Measurements from ENCODE around the gene KLF15.

KLF15 gene

DNA sequence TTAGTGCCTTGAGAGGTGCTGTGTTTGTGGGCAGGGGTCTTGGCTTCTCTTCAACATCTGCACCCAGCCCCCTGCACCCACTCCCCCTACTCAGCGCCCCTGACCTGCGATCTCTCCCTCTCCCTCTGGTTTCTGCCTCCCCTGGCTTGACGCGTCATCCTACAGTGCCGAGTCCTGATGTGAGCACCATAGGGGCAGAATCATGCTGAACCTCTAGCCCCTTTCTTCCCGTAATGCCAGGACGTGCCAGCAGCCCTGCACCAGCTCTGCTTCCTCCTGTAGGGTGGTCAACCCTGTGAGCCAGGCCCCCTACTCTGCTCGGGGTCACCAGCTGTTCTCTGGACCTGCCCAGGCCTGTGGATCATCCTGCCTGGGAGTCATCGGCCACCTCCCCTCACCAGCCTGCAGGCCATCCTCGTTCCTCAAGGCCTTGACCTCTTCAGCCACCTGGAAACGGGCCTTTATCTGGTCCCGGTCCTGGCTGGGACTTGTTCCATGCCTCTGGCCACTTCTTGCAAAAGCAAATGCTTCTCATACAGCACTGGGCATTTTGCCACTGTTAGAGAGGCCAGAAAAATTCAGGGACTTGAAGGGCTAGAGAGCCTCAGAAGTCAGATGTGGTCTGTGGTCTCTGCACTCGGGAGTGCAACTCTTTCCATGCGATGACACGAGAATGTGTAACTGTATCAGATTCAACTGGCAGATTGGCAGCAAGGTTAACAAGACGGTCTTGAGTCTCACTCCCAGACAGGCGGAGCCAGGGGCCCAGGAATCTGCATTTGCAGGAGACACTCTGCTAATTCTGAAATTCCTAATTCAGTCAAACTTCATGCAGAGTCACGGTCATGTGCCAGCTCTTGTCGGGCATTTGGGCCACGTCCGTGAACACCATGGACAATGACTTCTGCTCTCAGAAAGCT lies 16.7 kb upstream of the KLF15 start:
- TF ChIP-seq ZNF274 (IDR thresholded peaks at IDR 0.05; ENCODE audit: low read depth, low read length), result no peak

GRCh38 chr3:126373146-126373613 lies 16.0 kb upstream of the KLF15 start:
- no peak for TF ChIP-seq ZNF274 (IDR thresholded peaks at IDR 0.05; ENCODE audit: low read depth, low read length)
- no peak overlapping the region for H3K4me3 ChIP-seq (ENCODE audit: low read length)

More for the DNA sequence above, 16.7 kb upstream of the KLF15 start:
- no peak overlapping the region for H3K4me3 ChIP-seq (ENCODE audit: low read length)

- no peak overlapping the region for H3K4me3 ChIP-seq (ENCODE audit: low read length)
These were observed 15.4 kb upstream of the KLF15 start for GRCh38 chr3:126372413-126373145.

GRCh38 chr3:126371096-126371705 lies 14.0 kb upstream of the KLF15 start:
- H3K4me3 ChIP-seq (ENCODE audit: low read length), result no peak overlapping the region
- no peak for TF ChIP-seq ZNF274 (IDR thresholded peaks at IDR 0.05; ENCODE audit: low read depth, low read length)

More at GRCh38 chr3:126372413-126373145, 15.4 kb upstream of the KLF15 start:
- TF ChIP-seq ZNF274 (IDR thresholded peaks at IDR 0.05; ENCODE audit: low read depth, low read length), result no peak

- no peak for TF ChIP-seq ZNF274 (IDR thresholded peaks at IDR 0.05; ENCODE audit: low read depth, low read length)
These were observed 13.4 kb upstream of the KLF15 start for GRCh38 chr3:126370606-126371005.

DNA sequence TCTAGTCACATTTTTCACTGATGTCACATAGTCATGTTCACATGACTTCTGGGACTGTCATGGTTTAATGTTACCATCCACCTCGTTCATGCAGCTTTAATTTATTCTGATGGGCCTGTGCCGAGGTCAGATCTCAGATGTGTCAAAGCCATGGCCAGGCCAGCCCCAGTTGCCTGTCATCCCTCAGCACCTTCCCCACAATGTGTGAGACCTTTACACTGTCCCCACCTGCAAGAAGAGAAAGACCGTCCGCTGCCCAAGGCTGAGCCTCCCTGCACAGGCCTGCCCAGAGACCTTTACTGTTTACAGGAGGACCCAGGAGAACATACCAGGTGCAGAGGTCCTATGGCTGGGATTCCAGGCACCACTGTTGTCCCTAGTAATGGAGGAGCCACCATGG lies 12.8 kb upstream of the KLF15 start:
- TF ChIP-seq ZNF274 (IDR thresholded peaks at IDR 0.05; ENCODE audit: low read depth, low read length), result no peak
- no peak overlapping the region for H3K4me3 ChIP-seq (ENCODE audit: low read length)

More at GRCh38 chr3:126370606-126371005, 13.4 kb upstream of the KLF15 start:
- no peak overlapping the region for H3K4me3 ChIP-seq (ENCODE audit: low read length)

DNA sequence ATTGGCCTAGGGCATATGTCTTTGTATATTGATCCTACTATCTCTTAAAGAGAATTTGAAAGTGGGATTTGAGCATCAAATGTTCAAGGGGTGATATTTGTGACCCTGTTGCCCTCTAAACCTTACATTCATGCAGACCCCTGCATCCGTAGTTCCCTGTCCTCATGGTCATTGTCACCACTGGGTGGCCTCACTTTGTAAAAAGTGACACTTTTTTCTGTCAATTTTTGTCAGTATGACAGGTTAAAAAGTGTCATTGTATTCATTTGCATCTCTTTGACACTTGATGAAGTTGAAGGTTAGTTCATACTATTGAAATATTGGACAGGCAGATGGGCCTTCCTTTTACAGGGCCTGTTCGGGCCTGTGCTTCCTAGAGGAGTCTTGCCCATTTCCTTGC lies 12.3 kb upstream of the KLF15 start:
- TF ChIP-seq ZNF274 (IDR thresholded peaks at IDR 0.05; ENCODE audit: low read depth, low read length), result no peak
- no peak overlapping the region for H3K4me3 ChIP-seq (ENCODE audit: low read length)

DNA sequence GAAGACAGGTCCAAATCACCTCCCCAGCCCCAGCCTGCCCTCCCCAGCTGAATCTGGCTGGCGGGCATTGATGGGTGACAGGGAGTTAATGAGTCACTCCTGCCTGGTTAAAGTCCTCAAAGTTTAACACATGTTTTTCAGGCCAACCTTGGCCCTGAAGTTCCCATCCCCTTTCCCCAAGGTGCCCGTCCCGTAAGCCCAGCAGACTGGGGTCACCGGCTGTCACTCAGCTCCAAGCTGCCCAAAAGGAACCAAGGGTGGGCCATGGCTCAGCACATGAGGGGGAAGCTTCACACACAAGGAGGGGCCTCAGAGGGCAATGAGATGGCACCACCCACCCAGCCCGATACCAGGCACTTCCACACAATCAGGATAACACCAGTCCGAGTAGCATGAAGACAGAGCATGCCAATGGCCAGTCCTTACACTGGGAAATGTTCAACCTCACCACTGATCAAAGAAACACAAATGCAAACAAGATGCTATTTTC lies 10.2 kb upstream of the KLF15 start:
- H3K4me3 ChIP-seq (ENCODE audit: low read length), result no peak overlapping the region
- TF ChIP-seq ZNF274 (IDR thresholded peaks at IDR 0.05; ENCODE audit: low read depth, low read length), result no peak

DNA sequence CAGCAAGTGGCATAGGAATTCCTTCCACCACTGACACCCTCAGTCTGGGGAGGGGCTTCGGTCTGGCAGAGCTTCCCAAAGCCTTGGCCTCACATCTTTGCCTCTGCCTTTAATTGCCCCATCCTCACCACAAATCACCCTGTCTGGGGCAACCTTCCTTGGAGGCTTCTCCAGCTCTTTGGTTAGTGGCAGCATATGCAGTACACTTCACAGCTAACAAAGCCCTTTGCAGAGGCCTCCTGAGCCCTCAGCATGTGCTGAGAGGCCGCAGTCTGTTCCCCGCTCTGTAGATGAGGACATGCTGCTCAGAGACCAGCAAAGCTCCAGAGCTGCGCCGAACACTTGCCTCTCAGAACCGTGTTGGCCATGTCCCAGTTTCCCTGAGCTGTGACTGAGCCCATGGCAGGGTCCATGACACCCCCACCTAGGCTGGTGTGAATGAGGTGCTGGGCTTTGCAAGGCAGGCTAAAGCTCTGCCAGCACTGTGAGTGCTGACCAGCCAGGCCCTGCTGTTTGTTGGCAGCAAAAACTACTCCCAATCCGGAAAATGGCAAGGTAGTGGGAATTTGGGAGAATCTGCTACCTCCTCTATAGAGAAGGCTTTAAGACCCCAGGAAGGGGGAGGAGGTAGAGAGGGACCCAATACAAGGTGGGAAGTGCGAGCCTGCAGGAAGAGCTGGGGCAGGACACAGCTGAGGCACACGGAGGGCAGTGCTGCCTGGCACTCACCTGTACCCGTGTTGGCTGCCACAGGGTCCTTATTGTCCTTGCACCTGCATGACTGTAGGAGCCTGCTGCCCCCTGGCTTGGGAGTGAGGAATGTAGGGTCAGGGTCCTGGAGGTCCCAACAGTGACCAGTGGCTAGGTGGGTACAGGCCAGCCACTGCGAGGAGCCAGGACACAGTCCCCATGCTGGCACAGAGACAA lies 8.4 kb upstream of the KLF15 start:
- TF ChIP-seq ZNF274 (IDR thresholded peaks at IDR 0.05; ENCODE audit: low read depth, low read length), result no peak

DNA sequence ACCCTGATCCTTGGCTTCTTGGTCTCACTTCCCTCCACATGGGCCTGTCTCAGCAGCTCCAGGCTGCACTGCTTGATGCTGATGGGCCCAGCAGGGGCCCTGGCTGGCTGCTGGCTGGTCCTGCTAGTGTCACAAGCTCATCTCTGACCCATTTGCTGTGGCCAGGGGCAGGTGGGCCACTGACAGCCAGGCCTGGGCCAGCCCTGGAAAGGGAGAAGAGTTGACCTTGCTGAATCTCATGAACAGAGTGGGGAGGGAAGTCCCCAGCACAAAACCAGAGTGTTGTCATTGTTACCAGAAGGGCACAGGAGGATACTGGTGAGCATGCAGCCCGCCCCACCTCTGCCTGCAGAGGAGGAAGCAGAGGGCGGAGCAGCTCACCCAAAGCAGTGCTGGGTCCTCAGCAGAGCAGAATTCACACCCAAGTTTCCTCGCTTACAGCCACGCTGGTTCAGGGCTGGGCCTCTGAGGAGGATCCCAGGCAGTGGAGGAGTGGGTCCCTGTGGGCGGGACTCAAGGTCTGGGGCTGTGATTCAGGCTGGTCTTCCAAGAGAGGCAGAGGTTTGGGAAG lies 7.6 kb upstream of the KLF15 start:
- no peak overlapping the region for H3K4me3 ChIP-seq (ENCODE audit: low read length)
- TF ChIP-seq ZNF274 (IDR thresholded peaks at IDR 0.05; ENCODE audit: low read depth, low read length), result no peak

More for the DNA sequence above, 8.4 kb upstream of the KLF15 start:
- no peak overlapping the region for H3K4me3 ChIP-seq (ENCODE audit: low read length)

DNA sequence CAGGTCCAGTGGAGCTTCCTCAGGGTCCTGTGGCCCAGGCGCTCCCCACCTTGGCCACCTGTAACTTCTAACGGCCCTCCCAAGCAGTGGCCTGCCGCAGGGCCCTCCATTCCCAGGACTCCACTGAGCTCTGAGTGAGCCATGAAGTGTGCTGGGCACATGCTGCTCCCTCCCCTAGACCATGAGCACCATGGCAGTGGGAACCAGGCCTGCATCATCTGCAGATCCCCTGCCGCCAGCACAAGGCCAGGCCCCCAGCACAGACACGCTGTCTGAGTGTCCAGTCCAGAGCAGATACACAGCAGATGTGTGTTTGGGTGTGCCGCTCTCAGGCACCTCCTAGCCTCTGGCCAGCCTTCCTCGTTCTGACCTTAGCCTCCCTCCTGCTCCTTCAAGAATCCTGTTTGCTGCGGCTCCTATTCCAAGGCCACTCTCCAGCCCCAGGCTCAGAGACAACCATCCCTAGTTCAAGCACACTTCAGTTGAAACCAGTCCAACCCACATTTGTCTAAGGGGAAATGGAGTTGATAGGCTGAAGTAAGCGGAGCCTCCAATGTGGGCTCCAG lies 7.0 kb upstream of the KLF15 start:
- no peak for TF ChIP-seq ZNF274 (IDR thresholded peaks at IDR 0.05; ENCODE audit: low read depth, low read length)
- no peak overlapping the region for H3K4me3 ChIP-seq (ENCODE audit: low read length)

GRCh38 chr3:126361211-126361610 lies 4.0 kb upstream of the KLF15 start:
- no peak overlapping the region for H3K4me3 ChIP-seq (ENCODE audit: low read length)
- no peak for TF ChIP-seq ZNF274 (IDR thresholded peaks at IDR 0.05; ENCODE audit: low read depth, low read length)

DNA sequence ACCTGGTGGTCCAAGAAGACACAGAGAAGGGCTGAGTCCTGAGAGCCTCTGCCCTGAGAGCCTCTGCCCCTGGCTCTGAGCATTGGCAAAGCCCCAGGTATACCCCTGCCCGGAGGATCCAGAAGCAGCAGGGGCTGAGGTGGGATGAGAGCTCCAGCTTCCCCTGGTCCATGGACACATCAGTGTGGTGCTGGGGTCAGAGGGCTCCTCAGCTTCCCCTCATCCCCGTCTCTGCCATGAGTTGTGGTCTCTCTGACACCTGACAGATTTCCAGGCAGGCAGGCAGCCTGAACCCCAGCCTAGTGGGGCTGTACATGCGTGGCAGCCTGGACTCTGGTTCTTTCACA lies 3.5 kb upstream of the KLF15 start:
- no peak overlapping the region for H3K4me3 ChIP-seq (ENCODE audit: low read length)
- no peak for TF ChIP-seq ZNF274 (IDR thresholded peaks at IDR 0.05; ENCODE audit: low read depth, low read length)
